ENCODE measurements around the gene EPPIN. TPM values are rescaled to one million over a fixed set of nuclear protein-coding genes. Genes with fewer than 3 reads are reported as not detected.

The EPPIN gene
- total and polyA plus RNA-seq, 2 donors (not counting 1 experiment from before 2014, with no cell fraction given), result not detected

- no peak overlapping the region for H3K27ac Mint-ChIP-seq
- DNase-seq (no peak), ATAC-seq (ENCODE audit: low read depth) (no peak)
- Histone ChIP-seq H3K4me1 (ENCODE audit: control insufficient read depth in 2 of 2, insufficient read depth in 2 of 2, low read length in 2 of 2) (no peaks in the 10 kb centered on the region), H3K4me2 (replicated peaks; ENCODE audit: low read depth, low read length, poor library complexity, severe bottlenecking) (no peak overlapping the region), H2AFZ (ENCODE audit: insufficient read depth, low read depth, low read length, poor library complexity, severe bottlenecking) (no peak overlapping the region), H3K4me3 (ENCODE audit: control extremely low read depth in 1 of 5, extremely low read depth in 1 of 5, insufficient read depth in 1 of 5, low read depth in 2 of 5, low read length in 4 of 5) (no peak overlapping the region), H3K36me3 (replicated peaks in 1 of 2; ENCODE audit: control extremely low read depth in 1 of 2, control insufficient read depth in 1 of 2, extremely low read depth in 1 of 2, insufficient read depth in 2 of 2, low read length in 1 of 2) (no peaks in the 10 kb centered on the region), H3K27me3 (replicated peaks in 1 of 4; ENCODE audit: control extremely low read depth in 1 of 4, control insufficient read depth in 3 of 4, insufficient read depth in 4 of 4, low read length in 3 of 4) (peaks cover 0 to 20% (median 12%) of the 10 kb centered on the region in 4 experiments), H3K9me3 (ENCODE audit: control extremely low read depth in 1 of 3, control insufficient read depth in 2 of 3, insufficient read depth in 1 of 3, low read length in 2 of 3) (no peaks in the 10 kb centered on the region), H3K27ac (ENCODE audit: low read length in 2 of 2) (no peak overlapping the region), H3K79me2 (ENCODE audit: control insufficient read depth, insufficient read depth, low read length) (no peaks in the 10 kb centered on the region), H3K9ac (ENCODE audit: low read length) (no peak overlapping the region), H4K20me1 (ENCODE audit: control insufficient read depth, insufficient read depth, low read length, poor library complexity, severe bottlenecking) (no peaks in the 10 kb centered on the region)
- H3K4me3 Mint-ChIP-seq, result no peak overlapping the region
- TF ChIP-seq EZH2 (IDR thresholded peaks at IDR 0.05; ENCODE audit: borderline replicate concordance, insufficient read depth, low read depth, low read length, poor library complexity, severe bottlenecking), result no peak
- TF ChIP-seq, protein P1, sequence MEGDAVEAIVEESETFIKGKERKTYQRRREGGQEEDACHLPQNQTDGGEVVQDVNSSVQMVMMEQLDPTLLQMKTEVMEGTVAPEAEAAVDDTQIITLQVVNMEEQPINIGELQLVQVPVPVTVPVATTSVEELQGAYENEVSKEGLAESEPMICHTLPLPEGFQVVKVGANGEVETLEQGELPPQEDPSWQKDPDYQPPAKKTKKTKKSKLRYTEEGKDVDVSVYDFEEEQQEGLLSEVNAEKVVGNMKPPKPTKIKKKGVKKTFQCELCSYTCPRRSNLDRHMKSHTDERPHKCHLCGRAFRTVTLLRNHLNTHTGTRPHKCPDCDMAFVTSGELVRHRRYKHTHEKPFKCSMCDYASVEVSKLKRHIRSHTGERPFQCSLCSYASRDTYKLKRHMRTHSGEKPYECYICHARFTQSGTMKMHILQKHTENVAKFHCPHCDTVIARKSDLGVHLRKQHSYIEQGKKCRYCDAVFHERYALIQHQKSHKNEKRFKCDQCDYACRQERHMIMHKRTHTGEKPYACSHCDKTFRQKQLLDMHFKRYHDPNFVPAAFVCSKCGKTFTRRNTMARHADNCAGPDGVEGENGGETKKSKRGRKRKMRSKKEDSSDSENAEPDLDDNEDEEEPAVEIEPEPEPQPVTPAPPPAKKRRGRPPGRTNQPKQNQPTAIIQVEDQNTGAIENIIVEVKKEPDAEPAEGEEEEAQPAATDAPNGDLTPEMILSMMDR (IDR thresholded peaks at IDR 0.05), result no peak
- H3K4me1 Mint-ChIP-seq, result no peaks in the 10 kb centered on the region
- peaks cover 41% of the 10 kb centered on the region for H3K27me3 Mint-ChIP-seq
- no peaks in the 10 kb centered on the region for H3K9me3 Mint-ChIP-seq (ENCODE audit: insufficient read depth)
- WGBS (ENCODE audit: insufficient coverage), result 78% methylated on average over 5 of the region's 7 CpGs
- ChIA-PET CTCF (no interaction called here), POLR2A (no interaction called here)
- intact Hi-C loops (cut with micrococcal nuclease), result no loop called here
Measured at GRCh38 chr20:45538209-45538799, 8.9 kb downstream of the EPPIN start.

- no peaks in the 10 kb centered on the region for H4K20me1 ChIP-seq (ENCODE audit: control insufficient read depth, insufficient read depth, low read length, poor library complexity, severe bottlenecking)
- Mint-ChIP-seq H3K27me3 (peaks cover 55% of the 10 kb centered on the region), H3K27ac (no peak overlapping the region), H3K4me1 (no peaks in the 10 kb centered on the region), H3K9me3 (ENCODE audit: insufficient read depth) (no peaks in the 10 kb centered on the region), H3K4me3 (no peak overlapping the region)
- no peaks in the 10 kb centered on the region for H3K4me1 ChIP-seq (ENCODE audit: control insufficient read depth in 2 of 2, insufficient read depth in 2 of 2, low read length in 2 of 2)
- no peaks in the 10 kb centered on the region for H3K79me2 ChIP-seq (ENCODE audit: control insufficient read depth, insufficient read depth, low read length)
- DNase-seq (no peak), ATAC-seq (ENCODE audit: low read depth) (no peak)
- H3K4me3 ChIP-seq (ENCODE audit: control extremely low read depth in 1 of 5, extremely low read depth in 1 of 5, insufficient read depth in 1 of 5, low read depth in 2 of 5, low read length in 4 of 5), result no peak overlapping the region
- TF ChIP-seq, protein P1 (IDR thresholded peaks at IDR 0.05), result no peak
- no peak for TF ChIP-seq EZH2 (IDR thresholded peaks at IDR 0.05; ENCODE audit: borderline replicate concordance, insufficient read depth, low read depth, low read length, poor library complexity, severe bottlenecking)
- H3K36me3 ChIP-seq (replicated peaks in 1 of 2; ENCODE audit: control extremely low read depth in 1 of 2, control insufficient read depth in 1 of 2, extremely low read depth in 1 of 2, insufficient read depth in 2 of 2, low read length in 1 of 2), result no peaks in the 10 kb centered on the region
- POLR2A ChIA-PET, result no interaction called here
- no peak overlapping the region for H2AFZ ChIP-seq (ENCODE audit: insufficient read depth, low read depth, low read length, poor library complexity, severe bottlenecking)
- H3K9me3 ChIP-seq (ENCODE audit: control extremely low read depth in 1 of 3, control insufficient read depth in 2 of 3, insufficient read depth in 1 of 3, low read length in 2 of 3), result no peaks in the 10 kb centered on the region
- H3K9ac ChIP-seq (ENCODE audit: low read length), result no peak overlapping the region
- CTCF ChIA-PET, result no interaction called here
- intact Hi-C loops (cut with micrococcal nuclease), result no loop called here
- no peak overlapping the region for H3K4me2 ChIP-seq (replicated peaks; ENCODE audit: low read depth, low read length, poor library complexity, severe bottlenecking)
- no peak overlapping the region for H3K27ac ChIP-seq (ENCODE audit: low read length in 2 of 2)
- H3K27me3 ChIP-seq (replicated peaks in 1 of 4; ENCODE audit: control extremely low read depth in 1 of 4, control insufficient read depth in 3 of 4, insufficient read depth in 4 of 4, low read length in 3 of 4), result peaks cover 0 to 12% (median 3%) of the 10 kb centered on the region in 4 experiments
- no CpG with 5 or more reads among the region's 4 CpGs for WGBS (ENCODE audit: insufficient coverage)
Measured at GRCh38 chr20:45527294-45527693, 19.9 kb downstream of the EPPIN start.

All from B cell (primary cell).